Thoracic aorta (tissue), 2 donors: ENCODE measurements around the gene LRRFIP2. TPM values are rescaled to one million over a fixed set of nuclear protein-coding genes. Genes with fewer than 3 reads are reported as not detected.

Experiments used
- ATAC-seq: fragments of 150-250 bp; one replicate; pipeline ENCODE4 v1.8.0; 2017; ENCODE audit warnings: low read depth; ENCODE audit not compliant: insufficient number of reproducible peaks, low FRiP score
- DNase-seq: peaks from one replicate; pipeline ENCODE4 v3.0.0-alpha.2; 2020; ENCODE audit warnings: low spot score
- H3K27ac ChIP-seq, 2 donors: fragments of 200-600 bp; sonication (generic); 1 replicate in 1 of 2; 2 replicates in 1 of 2; pipeline ENCODE4 v1.5.1; 2016; ENCODE audit warnings: mild to moderate bottlenecking in 2 of 2, moderate library complexity in 2 of 2
- H3K27me3 ChIP-seq: fragments of 200-600 bp; sonication (generic); replicated peaks from 2 replicates; pipeline ENCODE4 v1.6.0; 2016; ENCODE audit warnings: mild to moderate bottlenecking; ENCODE audit not compliant: insufficient read depth
- H3K36me3 ChIP-seq: fragments of 200-600 bp; sonication (generic); one replicate; pipeline ENCODE4 v1.5.1; 2016
- H3K4me1 ChIP-seq, 2 donors: fragments of 200-600 bp; sonication (generic); 1 replicate in 1 of 2; 2 replicates in 1 of 2; pipeline versions ENCODE4 v1.5.1 to v1.6.0; 2016; ENCODE audit warnings: low read depth in 2 of 2, mild to moderate bottlenecking in 1 of 2; ENCODE audit not compliant: control insufficient read depth in 1 of 2
- H3K4me3 ChIP-seq: fragments of 200-600 bp; sonication (generic); 2 replicates; pipeline ENCODE4 v1.5.1; 2016; ENCODE audit warnings: mild to moderate bottlenecking
- H3K9me3 ChIP-seq: fragments of 200-600 bp; sonication (generic); 2 replicates; pipeline ENCODE4 v1.5.1; 2016
- total RNA-seq, 2 donors: library from RNA; depleted of rRNA; stranded (reverse); fragments of >200 nt; gene quantifications; one replicate each; pipeline versions ENCODE4 v1.1.0 to v1.2.3, GENCODE V29; 2016
- TF ChIP-seq, protein P1 (sequence below): fragments of 200-600 bp; sonication (generic); IDR thresholded peaks from one replicate; pipeline ENCODE4 v1.5.1; 2019; ENCODE audit warnings: antibody characterized with exemption

LRRFIP2 gene
- total RNA-seq, 2 donors from 2014 or later: 98.8 to 123 TPM

DNA sequence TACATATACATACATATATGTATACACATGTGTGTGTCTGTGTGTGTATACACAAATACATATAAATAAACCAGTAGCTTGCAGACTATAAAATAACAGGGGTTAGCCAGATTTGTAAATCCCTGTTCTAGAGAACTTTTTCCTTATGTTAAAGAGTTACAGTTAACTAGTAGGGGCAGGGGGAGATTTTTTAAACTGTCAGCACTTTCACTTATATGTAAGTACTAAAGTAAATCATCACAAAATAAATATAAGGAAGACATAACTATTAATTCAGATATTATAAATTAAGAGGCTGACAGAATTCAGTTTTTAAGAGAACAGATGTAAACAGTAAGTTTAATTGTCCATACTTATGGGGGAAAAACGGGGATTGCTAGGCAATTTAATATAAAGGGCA lies 74.0 kb downstream of the LRRFIP2 start:
- Histone ChIP-seq H3K27me3 (no peaks in the 10 kb centered on the region), H3K4me3 (no peak overlapping the region), H3K36me3 (no peaks in the 10 kb centered on the region), H3K27ac (no peak overlapping the region), H3K9me3 (no peaks in the 10 kb centered on the region), H3K4me1 (peaks cover 25 to 26% of the 10 kb centered on the region in 2 donors)
- TF ChIP-seq, protein P1, sequence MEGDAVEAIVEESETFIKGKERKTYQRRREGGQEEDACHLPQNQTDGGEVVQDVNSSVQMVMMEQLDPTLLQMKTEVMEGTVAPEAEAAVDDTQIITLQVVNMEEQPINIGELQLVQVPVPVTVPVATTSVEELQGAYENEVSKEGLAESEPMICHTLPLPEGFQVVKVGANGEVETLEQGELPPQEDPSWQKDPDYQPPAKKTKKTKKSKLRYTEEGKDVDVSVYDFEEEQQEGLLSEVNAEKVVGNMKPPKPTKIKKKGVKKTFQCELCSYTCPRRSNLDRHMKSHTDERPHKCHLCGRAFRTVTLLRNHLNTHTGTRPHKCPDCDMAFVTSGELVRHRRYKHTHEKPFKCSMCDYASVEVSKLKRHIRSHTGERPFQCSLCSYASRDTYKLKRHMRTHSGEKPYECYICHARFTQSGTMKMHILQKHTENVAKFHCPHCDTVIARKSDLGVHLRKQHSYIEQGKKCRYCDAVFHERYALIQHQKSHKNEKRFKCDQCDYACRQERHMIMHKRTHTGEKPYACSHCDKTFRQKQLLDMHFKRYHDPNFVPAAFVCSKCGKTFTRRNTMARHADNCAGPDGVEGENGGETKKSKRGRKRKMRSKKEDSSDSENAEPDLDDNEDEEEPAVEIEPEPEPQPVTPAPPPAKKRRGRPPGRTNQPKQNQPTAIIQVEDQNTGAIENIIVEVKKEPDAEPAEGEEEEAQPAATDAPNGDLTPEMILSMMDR: no peak
- no peak for DNase-seq
- no peak for ATAC-seq

DNA sequence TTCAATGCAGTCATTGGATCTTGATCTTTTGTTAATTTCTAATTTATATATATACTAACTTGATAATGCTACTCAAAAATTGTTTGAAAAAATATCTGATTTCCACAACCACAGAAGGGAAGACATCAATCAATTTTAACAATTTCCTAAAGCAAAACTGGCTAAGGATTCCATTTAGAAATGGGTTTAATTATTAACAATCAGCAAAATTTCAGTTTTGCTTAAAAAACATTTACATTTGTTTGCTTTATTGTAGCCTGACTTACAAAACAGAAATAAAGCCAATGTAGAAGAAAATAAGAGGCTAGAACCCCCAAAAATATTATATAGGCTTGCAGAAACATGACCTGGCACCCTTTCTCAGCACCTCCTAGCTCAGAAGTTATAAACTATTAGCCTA lies 74.9 kb downstream of the LRRFIP2 start:
- no peaks in the 10 kb centered on the region for H3K36me3 ChIP-seq
- DNase-seq (no peak), ATAC-seq (no peak)
- H3K27me3 ChIP-seq: no peaks in the 10 kb centered on the region
- no peaks in the 10 kb centered on the region for H3K9me3 ChIP-seq
- H3K4me3 ChIP-seq: no peak overlapping the region
- peaks cover 25 to 26% of the 10 kb centered on the region in 2 donors for H3K4me1 ChIP-seq
- TF ChIP-seq, protein P1: no peak
- no peak overlapping the region for H3K27ac ChIP-seq

DNA sequence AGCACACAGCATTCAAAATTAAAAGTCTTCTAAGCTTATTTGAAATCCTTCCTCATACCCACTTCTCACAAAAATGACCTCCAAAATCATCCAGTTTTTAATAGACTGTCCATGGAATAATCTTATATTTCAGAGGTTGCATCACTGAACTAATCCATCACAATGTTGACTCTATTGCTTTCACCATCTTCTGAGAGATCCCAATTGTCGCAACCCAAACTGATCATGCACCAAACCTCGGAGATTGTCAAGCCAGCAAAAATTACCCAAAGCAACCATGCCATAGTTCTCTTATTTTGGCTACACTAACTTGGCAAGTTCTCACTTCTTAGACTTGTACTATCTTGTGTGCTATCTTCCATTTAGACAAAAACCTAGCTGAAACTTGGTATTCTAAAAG lies 75.5 kb downstream of the LRRFIP2 start:
- Histone ChIP-seq H3K27ac (no peak overlapping the region), H3K36me3 (no peaks in the 10 kb centered on the region), H3K9me3 (no peaks in the 10 kb centered on the region), H3K27me3 (no peaks in the 10 kb centered on the region), H3K4me1 (peaks cover 25 to 26% of the 10 kb centered on the region in 2 donors), H3K4me3 (no peak overlapping the region)
- TF ChIP-seq, protein P1: no peak
- DNase-seq (no peak), ATAC-seq (no peak)

DNA sequence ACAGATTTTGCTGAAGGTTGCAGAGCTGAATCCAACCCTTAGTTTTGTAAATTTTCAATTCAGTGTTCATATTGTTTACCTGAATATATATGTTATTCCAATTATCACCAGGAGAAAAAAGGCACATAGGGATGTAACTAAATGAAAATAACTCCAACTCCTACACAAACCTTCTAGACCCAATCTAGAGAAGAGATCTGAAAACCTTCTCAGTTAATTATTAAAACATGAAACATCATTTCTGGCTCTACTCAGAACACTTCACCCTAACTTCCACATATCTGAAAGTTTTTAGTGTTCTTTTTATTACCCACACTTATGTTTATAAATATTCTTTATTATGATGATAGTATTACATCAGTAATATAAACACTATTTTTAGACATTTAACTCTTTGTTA lies 76.6 kb downstream of the LRRFIP2 start:
- Histone ChIP-seq H3K27ac (no peak overlapping the region), H3K36me3 (no peaks in the 10 kb centered on the region)
- TF ChIP-seq, protein P1: no peak

DNA sequence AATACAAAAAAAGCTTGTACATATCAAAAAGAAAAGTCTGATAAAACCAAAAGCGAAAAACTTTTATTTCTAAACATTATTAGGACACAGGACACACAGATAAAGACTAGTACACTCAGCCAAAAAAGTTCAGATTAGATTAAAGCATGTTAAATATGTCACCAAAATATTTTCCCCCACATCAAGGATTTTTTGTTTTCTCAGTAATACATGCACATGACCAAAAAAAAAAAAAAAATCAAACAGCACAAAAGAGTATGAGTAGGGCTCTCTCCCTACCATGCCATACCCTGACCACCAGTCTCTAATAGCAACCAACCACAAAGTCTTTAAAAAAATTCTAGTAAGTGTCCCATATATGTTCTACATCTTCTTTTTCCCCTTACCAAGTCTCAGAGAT lies 77.4 kb downstream of the LRRFIP2 start:
- Histone ChIP-seq H3K36me3 (no peaks in the 10 kb centered on the region), H3K27me3 (no peaks in the 10 kb centered on the region), H3K4me1 (peaks cover 16 to 20% of the 10 kb centered on the region in 2 donors), H3K4me3 (no peak overlapping the region), H3K27ac (peak overlapping the region in 1 of 2 donors; percentile 9), H3K9me3 (no peaks in the 10 kb centered on the region)
- TF ChIP-seq, protein P1: no peak
- DNase-seq: no peak
- ATAC-seq: no peak

More for the DNA sequence above, 76.6 kb downstream of the LRRFIP2 start:
- no peak for DNase-seq
- no peaks in the 10 kb centered on the region for H3K27me3 ChIP-seq
- H3K9me3 ChIP-seq: no peaks in the 10 kb centered on the region
- ATAC-seq: no peak
- no peak overlapping the region for H3K4me3 ChIP-seq
- H3K4me1 ChIP-seq: peaks cover 18 to 20% of the 10 kb centered on the region in 2 donors
